ENCODE results near the gene KLK15. TPM values are rescaled to one million over a fixed set of nuclear protein-coding genes. Genes with fewer than 3 reads are reported as not detected.

The KLK15 gene
- total RNA-seq: not detected

- DNase-seq (ENCODE audit: low spot score in 2 of 2): no peak
- TF ChIP-seq POLR2A (IDR thresholded peaks at IDR 0.05): no peak
- TF ChIP-seq CTCF (IDR thresholded peaks at IDR 0.05): no peak
- whole genome bisulfite sequencing, 2 donors: 69% methylated on average over 8 of the region's 8 CpGs
- intact Hi-C loops (cut with DNase I; ENCODE audit: low total_unique reads): no loop called here
- H3K4me3 ChIP-seq (ENCODE audit: low read depth, poor library complexity, severe bottlenecking): no peak within 1 kb of the TSS
Measured at GRCh38 chr19:50833117-50833801, at the start of gene KLK15. TSS of gene KLK15 (minus strand) at chr19:50833574. CDS start at chr19:50831492, 2,082 bp downstream.

- 59 to 61% methylated on average over 3 of the region's 3 CpGs for WGBS, 2 donors
- DNase-seq (ENCODE audit: low spot score in 2 of 2): no peak
- intact Hi-C loops (cut with DNase I; ENCODE audit: low total_unique reads): no loop called here
- no peak for TF ChIP-seq POLR2A (IDR thresholded peaks at IDR 0.05)
- TF ChIP-seq CTCF (IDR thresholded peaks at IDR 0.05): no peak
- no peak overlapping the region for H3K4me3 ChIP-seq (ENCODE audit: low read depth, poor library complexity, severe bottlenecking)
Measured at GRCh38 chr19:50882188-50882587, 48.8 kb upstream of the KLK15 start.

GRCh38 chr19:50880241-50880640 lies 46.9 kb upstream of the KLK15 start:
- DNase-seq (ENCODE audit: low spot score in 2 of 2): no peak
- WGBS, 2 donors: 71 to 77% methylated on average over 5 of the region's 5 CpGs
- intact Hi-C loops (cut with DNase I; ENCODE audit: low total_unique reads): no loop called here
- H3K4me3 ChIP-seq (ENCODE audit: low read depth, poor library complexity, severe bottlenecking): no peak overlapping the region
- TF ChIP-seq CTCF (IDR thresholded peaks at IDR 0.05): no peak
- no peak for TF ChIP-seq POLR2A (IDR thresholded peaks at IDR 0.05)

GRCh38 chr19:50878851-50879250 lies 45.5 kb upstream of the KLK15 start:
- no peak overlapping the region for H3K4me3 ChIP-seq (ENCODE audit: low read depth, poor library complexity, severe bottlenecking)
- DNase-seq (ENCODE audit: low spot score in 2 of 2): no peak
- intact Hi-C loops (cut with DNase I; ENCODE audit: low total_unique reads): no loop called here
- TF ChIP-seq CTCF (IDR thresholded peaks at IDR 0.05): no peak
- TF ChIP-seq POLR2A (IDR thresholded peaks at IDR 0.05): no peak
- 51 to 66% methylated on average over 5 of the region's 5 CpGs for WGBS, 2 donors

- 17 to 21% methylated on average over 7 to 8 of the region's 8 CpGs for WGBS, 2 donors
- DNase-seq (ENCODE audit: low spot score in 2 of 2): no peak
- intact Hi-C loops (cut with DNase I; ENCODE audit: low total_unique reads): no loop called here
- H3K4me3 ChIP-seq (ENCODE audit: low read depth, poor library complexity, severe bottlenecking): no peak overlapping the region
- no peak for TF ChIP-seq POLR2A (IDR thresholded peaks at IDR 0.05)
- no peak for TF ChIP-seq CTCF (IDR thresholded peaks at IDR 0.05)
Measured at GRCh38 chr19:50877338-50877737, 44.0 kb upstream of the KLK15 start.

- TF ChIP-seq POLR2A (IDR thresholded peaks at IDR 0.05): no peak
- no peak for TF ChIP-seq CTCF (IDR thresholded peaks at IDR 0.05)
- 36 to 52% methylated on average over 6 of the region's 7 CpGs for WGBS, 2 donors
- no peak overlapping the region for H3K4me3 ChIP-seq (ENCODE audit: low read depth, poor library complexity, severe bottlenecking)
- no peak for DNase-seq (ENCODE audit: low spot score in 2 of 2)
- intact Hi-C loops (cut with DNase I; ENCODE audit: low total_unique reads): no loop called here
Measured at GRCh38 chr19:50876456-50876855, 43.1 kb upstream of the KLK15 start.
